ENCODE data around the gene MYO1B. TPM values are rescaled to one million over a fixed set of nuclear protein-coding genes. Genes with fewer than 3 reads are reported as not detected.

The MYO1B gene
- total and polyA plus RNA-seq, 10 of the 15 experiments (the other 5 are each of a cell fraction or from before 2014, with no cell fraction given), result 0.10 to 4.2 (median 1.6) TPM

GRCh38 chr2:191465766-191466420, 220.7 kb downstream of the MYO1B start (continued):
- no peak for TF ChIP-seq ZBTB11 (CRISPR knock-in tag; IDR thresholded peaks at IDR 0.05)
- no peak for TF ChIP-seq ZNF24 (IDR thresholded peaks at IDR 0.05)
- no peak for TF ChIP-seq CBX3 (IDR thresholded peaks at IDR 0.05; ENCODE audit: borderline replicate concordance, low read depth)
- no peak for TF ChIP-seq SMAD1 (IDR thresholded peaks at IDR 0.05; ENCODE audit: low read depth, partially characterized antibody)
- TF ChIP-seq STAT1 (conservative IDR thresholded peaks at IDR 0.05), result no peak
- TF ChIP-seq KAT2A (conservative IDR thresholded peaks at IDR 0.05; ENCODE audit: control insufficient read depth, low read depth, low read length), result no peak

- no peaks in the 10 kb centered on the region for H3K79me2 ChIP-seq (ENCODE audit: control insufficient read depth, insufficient read depth, low read length)
- H3K9me3 ChIP-seq (replicated peaks; ENCODE audit: control insufficient read depth, insufficient read depth, low read length), result no peaks in the 10 kb centered on the region
- no peak overlapping the region for H2AFZ ChIP-seq (ENCODE audit: control insufficient read depth, low read depth, low read length)
- POLR2A ChIA-PET, result no interaction called here
- no peak for DNase-seq (ENCODE audit: low read depth, low spot score)
- no peak overlapping the region for H3K4me2 ChIP-seq (ENCODE audit: control insufficient read depth, insufficient read depth)
- no peaks in the 10 kb centered on the region for H3K36me3 ChIP-seq (ENCODE audit: control insufficient read depth in 2 of 2, insufficient read depth in 2 of 2, low read length in 1 of 2)
- H3K9ac ChIP-seq (ENCODE audit: control insufficient read depth, insufficient read depth, low read length), result no peak overlapping the region
- BruUV-seq (replicated peaks), result no TSS peak
- no peak for FAIRE-seq
- H3K4me1 ChIP-seq (ENCODE audit: control insufficient read depth, insufficient read depth, low read length), result no peaks in the 10 kb centered on the region
- no peak for ATAC-seq
- no peaks in the 10 kb centered on the region for H3K27me3 ChIP-seq (replicated peaks in 1 of 2; ENCODE audit: control insufficient read depth in 2 of 2, insufficient read depth in 2 of 2, low read length in 1 of 2)
- RAD21 ChIA-PET (ENCODE audit: unreplicated experiment), result no interaction called here
- intact Hi-C loops (cut with micrococcal nuclease; ENCODE audit: unreplicated experiment), result no loop called here
- H3K27ac ChIP-seq (ENCODE audit: control insufficient read depth, insufficient read depth), result no peak overlapping the region
- 31% methylated on average over 5 of the region's 5 CpGs for WGBS (ENCODE audit: insufficient coverage, insufficient replicate concordance, low lambda C conversion rate, missing lambda C conversion rate)
- CTCF ChIA-PET, result no interaction called here
- no peak for TF ChIP-seq RCOR1 (conservative IDR thresholded peaks at IDR 0.05; ENCODE audit: low read depth, low read length)
- no peak for TF ChIP-seq IKZF1 (conservative IDR thresholded peaks at IDR 0.05)
- TF ChIP-seq MYC (IDR thresholded peaks at IDR 0.05; ENCODE audit: insufficient read depth, insufficient read length, insufficient replicate concordance, low read length, severe bottlenecking), result no peak
- no peak for TF ChIP-seq RB1 (IDR thresholded peaks at IDR 0.05; ENCODE audit: borderline replicate concordance)
- SMC1A ChIA-PET (ENCODE audit: uncharacterized antibody, unreplicated experiment), result no interaction called here
- in situ Hi-C loops (cut with MboI), result no loop called here
- no peaks in the 10 kb centered on the region for H4K20me1 ChIP-seq (ENCODE audit: control insufficient read depth, insufficient read depth)
- no peak overlapping the region for H3K4me3 ChIP-seq
These were observed 221.9 kb downstream of the MYO1B start for GRCh38 chr2:191467113-191467512.

Data from GM12878 (cell line).